ENCODE results near the gene B3GALNT2.

B3GALNT2 gene

GRCh38 chr1:235408503-235408960 lies 95.7 kb downstream of the B3GALNT2 start:
- no peak for DNase-seq

GRCh38 chr1:235407419-235407818 lies 96.8 kb downstream of the B3GALNT2 start:
- no peak for DNase-seq

DNA sequence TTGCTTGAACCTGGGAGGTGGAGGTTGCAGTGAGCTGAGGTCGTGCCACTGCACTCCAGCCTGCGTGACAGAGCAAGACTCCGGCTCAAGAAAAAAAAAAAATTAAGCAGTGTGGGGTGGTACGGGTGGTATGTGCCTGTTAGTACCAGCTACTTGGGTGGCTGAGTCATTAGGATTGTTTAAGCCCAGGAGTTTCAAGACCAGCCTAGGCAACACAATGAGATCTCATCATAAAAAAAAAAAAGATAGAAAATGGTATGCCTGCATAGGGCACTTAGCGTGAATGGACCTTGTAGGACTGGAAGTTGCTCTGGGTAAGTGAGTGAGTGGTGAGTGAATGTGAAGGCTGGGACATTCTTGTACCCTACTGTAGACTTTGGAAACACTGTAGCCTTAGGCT lies 100.1 kb downstream of the B3GALNT2 start:
- DNase-seq = no peak

DNA sequence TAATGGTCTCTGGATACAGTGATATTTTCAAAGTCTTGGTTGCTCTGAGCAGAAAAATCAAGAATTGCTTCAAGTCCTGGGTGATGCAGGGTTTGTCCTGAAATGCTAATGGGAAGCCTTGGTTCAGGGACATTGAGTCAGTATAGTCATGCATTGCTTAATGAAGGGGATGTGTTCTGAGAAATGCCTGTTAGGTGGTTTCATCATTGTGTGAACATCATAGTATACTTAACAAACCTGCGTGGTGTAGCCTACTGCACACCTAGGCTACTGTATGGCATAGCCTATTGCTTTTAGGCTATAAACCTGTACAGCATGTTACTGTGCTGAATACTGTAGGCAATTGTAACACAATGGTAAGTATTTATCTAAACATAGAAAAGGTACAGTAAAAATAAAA lies 100.7 kb downstream of the B3GALNT2 start:
- DNase-seq = no peak

- no peak for DNase-seq
Observed at GRCh38 chr1:235402457-235403200, 101.6 kb downstream of the B3GALNT2 start.

DNA sequence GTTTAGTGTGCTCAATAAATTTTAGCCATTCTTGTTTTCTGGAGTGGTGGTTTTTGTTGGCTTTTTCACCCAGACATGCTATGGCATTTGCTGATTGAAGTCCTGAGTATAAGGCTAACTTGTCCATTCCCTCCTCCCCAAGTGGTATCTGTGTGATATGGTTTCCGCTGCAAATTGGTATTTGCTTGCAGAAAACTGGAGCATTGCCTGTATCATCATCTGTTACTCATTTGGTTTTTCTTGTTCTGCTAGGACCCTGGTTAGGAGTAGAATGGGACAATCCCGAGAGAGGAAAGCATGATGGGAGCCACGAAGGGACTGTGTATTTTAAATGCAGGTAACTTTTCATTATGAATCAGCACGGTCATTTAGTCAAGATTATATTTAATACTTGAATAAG lies 103.0 kb downstream of the B3GALNT2 start:
- DNase-seq = no peak

All from suppressor macrophage treated with lipopolysaccharide for 4 hours (primary cell).